ENCODE results near the gene TP53I11. TPM values are rescaled to one million over a fixed set of nuclear protein-coding genes. Genes with fewer than 3 reads are reported as not detected.
A peak's percentile ranks its signal among the peaks of the same experiment; 100 is the strongest.

TP53I11 gene
- polyA plus RNA-seq, 2 donors, result 10.3 to 37.2 TPM

GRCh38 chr11:44901120-44901633 is 49.5 kb downstream of the TP53I11 start:
- no peak overlapping the region for H3K27ac ChIP-seq (ENCODE audit: low read depth in 2 of 2, low read length in 1 of 2)
- WGBS, 2 donors, result 85 to 87% methylated on average over 7 of the region's 7 CpGs
- H3K27me3 ChIP-seq (ENCODE audit: control insufficient read depth in 1 of 2, insufficient read depth in 2 of 2, low read length in 2 of 2), result no peaks in the 10 kb centered on the region
- no peaks in the 10 kb centered on the region for H3K9me3 ChIP-seq (ENCODE audit: control insufficient read depth in 2 of 2, insufficient read depth in 1 of 2, low read depth in 1 of 2, low read length in 1 of 2)
- H3K4me1 ChIP-seq (ENCODE audit: control insufficient read depth in 2 of 2, insufficient read depth in 2 of 2, low read length in 1 of 2), result no peaks in the 10 kb centered on the region
- H3K36me3 ChIP-seq (ENCODE audit: control insufficient read depth in 2 of 2, insufficient read depth in 2 of 2, low read length in 1 of 2), result no peaks in the 10 kb centered on the region
- H3K4me3 ChIP-seq (ENCODE audit: low read depth in 1 of 2, low read length in 2 of 2), result no peak overlapping the region

- H3K27me3 ChIP-seq (ENCODE audit: control insufficient read depth in 1 of 2, insufficient read depth in 2 of 2, low read length in 2 of 2), result no peaks in the 10 kb centered on the region
- no peak overlapping the region for H3K27ac ChIP-seq (ENCODE audit: low read depth in 2 of 2, low read length in 1 of 2)
- H3K9me3 ChIP-seq (ENCODE audit: control insufficient read depth in 2 of 2, insufficient read depth in 1 of 2, low read depth in 1 of 2, low read length in 1 of 2), result no peaks in the 10 kb centered on the region
- no peak overlapping the region for H3K4me3 ChIP-seq (ENCODE audit: low read depth in 1 of 2, low read length in 2 of 2)
- H3K4me1 ChIP-seq (ENCODE audit: control insufficient read depth in 2 of 2, insufficient read depth in 2 of 2, low read length in 1 of 2), result no peaks in the 10 kb centered on the region
- H3K36me3 ChIP-seq (ENCODE audit: control insufficient read depth in 2 of 2, insufficient read depth in 2 of 2, low read length in 1 of 2), result no peaks in the 10 kb centered on the region
- WGBS, 2 donors, result 83 to 84% methylated on average over 3 of the region's 3 CpGs
Observed at GRCh38 chr11:44899959-44900358, 50.7 kb downstream of the TP53I11 start.

GRCh38 chr11:44893846-44894617 is 56.7 kb downstream of the TP53I11 start:
- peaks cover 3 to 9% of the 10 kb centered on the region in 2 donors for H3K4me1 ChIP-seq (ENCODE audit: control insufficient read depth in 2 of 2, insufficient read depth in 2 of 2, low read length in 1 of 2)
- H3K36me3 ChIP-seq (ENCODE audit: control insufficient read depth in 2 of 2, insufficient read depth in 2 of 2, low read length in 1 of 2), result no peaks in the 10 kb centered on the region
- H3K27ac ChIP-seq (ENCODE audit: low read depth in 2 of 2, low read length in 1 of 2), result peak overlapping the region; percentile 66 to 70
- H3K4me3 ChIP-seq (ENCODE audit: low read depth in 1 of 2, low read length in 2 of 2), result no peak overlapping the region
- WGBS, 2 donors, result 40 to 44% methylated on average over 20 to 21 of the region's 21 CpGs
- no peaks in the 10 kb centered on the region for H3K27me3 ChIP-seq (ENCODE audit: control insufficient read depth in 1 of 2, insufficient read depth in 2 of 2, low read length in 2 of 2)
- no peaks in the 10 kb centered on the region for H3K9me3 ChIP-seq (ENCODE audit: control insufficient read depth in 2 of 2, insufficient read depth in 1 of 2, low read depth in 1 of 2, low read length in 1 of 2)

- Histone ChIP-seq H3K4me1 (ENCODE audit: control insufficient read depth in 2 of 2, insufficient read depth in 2 of 2, low read length in 1 of 2) (peaks cover 3 to 9% of the 10 kb centered on the region in 2 donors), H3K36me3 (ENCODE audit: control insufficient read depth in 2 of 2, insufficient read depth in 2 of 2, low read length in 1 of 2) (no peaks in the 10 kb centered on the region), H3K27ac (ENCODE audit: low read depth in 2 of 2, low read length in 1 of 2) (peak overlapping the region; percentile 66 to 70), H3K4me3 (ENCODE audit: low read depth in 1 of 2, low read length in 2 of 2) (no peak overlapping the region), H3K9me3 (ENCODE audit: control insufficient read depth in 2 of 2, insufficient read depth in 1 of 2, low read depth in 1 of 2, low read length in 1 of 2) (no peaks in the 10 kb centered on the region), H3K27me3 (ENCODE audit: control insufficient read depth in 1 of 2, insufficient read depth in 2 of 2, low read length in 2 of 2) (no peaks in the 10 kb centered on the region)
- WGBS, 2 donors, result 62 to 67% methylated on average over 10 of the region's 10 CpGs
Observed at GRCh38 chr11:44893308-44893822, 57.3 kb downstream of the TP53I11 start.

- no peaks in the 10 kb centered on the region for H3K36me3 ChIP-seq (ENCODE audit: control insufficient read depth in 2 of 2, insufficient read depth in 2 of 2, low read length in 1 of 2)
- 88 to 93% methylated on average over 7 of the region's 7 CpGs for WGBS, 2 donors
- no peaks in the 10 kb centered on the region for H3K9me3 ChIP-seq (ENCODE audit: control insufficient read depth in 2 of 2, insufficient read depth in 1 of 2, low read depth in 1 of 2, low read length in 1 of 2)
- peaks cover 3 to 9% of the 10 kb centered on the region in 2 donors for H3K4me1 ChIP-seq (ENCODE audit: control insufficient read depth in 2 of 2, insufficient read depth in 2 of 2, low read length in 1 of 2)
- no peak overlapping the region for H3K4me3 ChIP-seq (ENCODE audit: low read depth in 1 of 2, low read length in 2 of 2)
- no peaks in the 10 kb centered on the region for H3K27me3 ChIP-seq (ENCODE audit: control insufficient read depth in 1 of 2, insufficient read depth in 2 of 2, low read length in 2 of 2)
- peak overlapping the region; percentile 21 to 61 for H3K27ac ChIP-seq (ENCODE audit: low read depth in 2 of 2, low read length in 1 of 2)
Observed at GRCh38 chr11:44892843-44893242, 57.8 kb downstream of the TP53I11 start.

GRCh38 chr11:44889266-44889665 is 61.4 kb downstream of the TP53I11 start:
- no peak overlapping the region for H3K4me3 ChIP-seq (ENCODE audit: low read depth in 1 of 2, low read length in 2 of 2)
- H3K36me3 ChIP-seq (ENCODE audit: control insufficient read depth in 2 of 2, insufficient read depth in 2 of 2, low read length in 1 of 2), result no peaks in the 10 kb centered on the region
- peaks cover 3 to 9% of the 10 kb centered on the region in 2 donors for H3K4me1 ChIP-seq (ENCODE audit: control insufficient read depth in 2 of 2, insufficient read depth in 2 of 2, low read length in 1 of 2)
- no peaks in the 10 kb centered on the region for H3K27me3 ChIP-seq (ENCODE audit: control insufficient read depth in 1 of 2, insufficient read depth in 2 of 2, low read length in 2 of 2)
- WGBS, 2 donors, result 75 to 100% methylated on average over 1 of the region's 1 CpG
- no peak overlapping the region for H3K27ac ChIP-seq (ENCODE audit: low read depth in 2 of 2, low read length in 1 of 2)
- no peaks in the 10 kb centered on the region for H3K9me3 ChIP-seq (ENCODE audit: control insufficient read depth in 2 of 2, insufficient read depth in 1 of 2, low read depth in 1 of 2, low read length in 1 of 2)

- no peaks in the 10 kb centered on the region for H3K27me3 ChIP-seq (ENCODE audit: control insufficient read depth in 1 of 2, insufficient read depth in 2 of 2, low read length in 2 of 2)
- WGBS, 2 donors, result 77 to 79% methylated on average over 3 of the region's 3 CpGs
- peaks cover 3 to 4% of the 10 kb centered on the region in 2 donors for H3K4me1 ChIP-seq (ENCODE audit: control insufficient read depth in 2 of 2, insufficient read depth in 2 of 2, low read length in 1 of 2)
- no peaks in the 10 kb centered on the region for H3K36me3 ChIP-seq (ENCODE audit: control insufficient read depth in 2 of 2, insufficient read depth in 2 of 2, low read length in 1 of 2)
- H3K27ac ChIP-seq (ENCODE audit: low read depth in 2 of 2, low read length in 1 of 2), result no peak overlapping the region
- peaks cover 0 to 2% of the 10 kb centered on the region in 2 donors for H3K9me3 ChIP-seq (ENCODE audit: control insufficient read depth in 2 of 2, insufficient read depth in 1 of 2, low read depth in 1 of 2, low read length in 1 of 2)
- H3K4me3 ChIP-seq (ENCODE audit: low read depth in 1 of 2, low read length in 2 of 2), result no peak overlapping the region
Observed at GRCh38 chr11:44887636-44888035, 63.0 kb downstream of the TP53I11 start.

- no peaks in the 10 kb centered on the region for H3K36me3 ChIP-seq (ENCODE audit: control insufficient read depth in 2 of 2, insufficient read depth in 2 of 2, low read length in 1 of 2)
- no peaks in the 10 kb centered on the region for H3K27me3 ChIP-seq (ENCODE audit: control insufficient read depth in 1 of 2, insufficient read depth in 2 of 2, low read length in 2 of 2)
- peak overlapping the region in 1 of 2 donors; percentile 58 for H3K27ac ChIP-seq (ENCODE audit: low read depth in 2 of 2, low read length in 1 of 2)
- WGBS, 2 donors, result 44 to 50% methylated on average over 3 of the region's 3 CpGs
- no peak overlapping the region for H3K4me3 ChIP-seq (ENCODE audit: low read depth in 1 of 2, low read length in 2 of 2)
- peaks cover 3 to 4% of the 10 kb centered on the region in 2 donors for H3K4me1 ChIP-seq (ENCODE audit: control insufficient read depth in 2 of 2, insufficient read depth in 2 of 2, low read length in 1 of 2)
- peaks cover 0 to 2% of the 10 kb centered on the region in 2 donors for H3K9me3 ChIP-seq (ENCODE audit: control insufficient read depth in 2 of 2, insufficient read depth in 1 of 2, low read depth in 1 of 2, low read length in 1 of 2)
Observed at GRCh38 chr11:44886790-44887140, 63.9 kb downstream of the TP53I11 start.

- Histone ChIP-seq H3K27me3 (ENCODE audit: control insufficient read depth in 1 of 2, insufficient read depth in 2 of 2, low read length in 2 of 2) (no peaks in the 10 kb centered on the region), H3K4me3 (ENCODE audit: low read depth in 1 of 2, low read length in 2 of 2) (no peak overlapping the region), H3K4me1 (ENCODE audit: control insufficient read depth in 2 of 2, insufficient read depth in 2 of 2, low read length in 1 of 2) (peaks cover 0 to 3% of the 10 kb centered on the region in 2 donors), H3K9me3 (ENCODE audit: control insufficient read depth in 2 of 2, insufficient read depth in 1 of 2, low read depth in 1 of 2, low read length in 1 of 2) (peaks cover 0 to 2% of the 10 kb centered on the region in 2 donors), H3K27ac (ENCODE audit: low read depth in 2 of 2, low read length in 1 of 2) (peak overlapping the region in 1 of 2 donors; percentile 26), H3K36me3 (ENCODE audit: control insufficient read depth in 2 of 2, insufficient read depth in 2 of 2, low read length in 1 of 2) (no peaks in the 10 kb centered on the region)
- WGBS, 2 donors, result 67 to 70% methylated on average over 13 of the region's 13 CpGs
Observed at GRCh38 chr11:44885919-44886789, 64.5 kb downstream of the TP53I11 start.

Measured in esophagus (tissue), 2 donors.